NT2/D1 (cell line): ENCODE data around the gene ALB.

Experiments
- SUZ12 ChIP-seq: IDR thresholded peaks from 2 replicates; pipeline ENCODE4 v1.6.1; 2011; ENCODE audit not compliant: insufficient read length, insufficient read depth; ENCODE audit errors: extremely low read depth
- YY1 ChIP-seq: IDR thresholded peaks from 2 replicates; pipeline ENCODE4 v1.6.1; 2011; ENCODE audit not compliant: insufficient read length, insufficient read depth
- ZNF274 ChIP-seq: IDR thresholded peaks from 2 replicates; pipeline ENCODE4 v1.6.1; 2011; ENCODE audit warnings: mild to moderate bottlenecking, low read depth, low read length

DNA sequence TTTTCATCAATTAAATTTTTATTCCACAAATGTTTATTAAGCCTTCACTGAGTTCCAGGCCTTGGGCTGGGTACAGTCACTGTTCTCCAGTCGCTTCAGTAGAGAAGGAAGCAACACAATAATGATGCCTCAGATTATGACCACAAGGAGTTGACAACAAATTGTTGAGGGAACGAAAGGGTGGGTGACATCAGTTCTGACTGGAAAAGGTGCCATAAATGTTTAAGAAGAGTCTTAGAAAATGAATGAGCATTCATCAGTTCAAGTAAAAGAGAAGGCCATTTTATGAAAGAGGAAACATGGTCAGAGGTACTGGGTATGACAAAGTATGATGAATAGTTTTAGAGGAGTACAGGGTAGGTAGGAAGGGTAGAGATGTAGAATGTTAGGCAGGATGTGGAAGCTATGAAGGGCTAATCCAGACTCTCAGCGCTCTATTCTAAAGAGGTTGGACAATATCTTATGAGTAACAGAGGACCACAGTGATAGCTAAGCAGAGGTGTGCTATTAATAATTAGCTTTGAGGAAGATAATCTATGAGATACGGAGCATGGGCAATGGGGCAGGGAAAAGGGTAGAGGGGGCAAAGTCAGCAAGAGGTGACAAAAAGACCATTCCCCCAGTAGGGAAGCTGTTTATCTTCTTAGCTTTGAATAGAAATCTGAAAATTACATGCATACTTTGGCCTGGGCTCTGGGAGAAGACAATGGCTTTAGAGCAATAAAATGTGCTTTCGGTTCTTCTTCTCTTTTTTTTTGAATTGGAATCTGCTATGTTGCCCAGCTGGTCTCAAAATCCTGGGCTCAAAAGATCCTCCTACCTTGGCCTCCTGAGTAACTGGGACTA lies 52.3 kb downstream of the ALB start:
- TF ChIP-seq ZNF274, result no peak
- TF ChIP-seq YY1, result no peak
- TF ChIP-seq SUZ12, result no peak
